ENCODE measurements around the gene PSKH1.

The PSKH1 gene

GRCh38 chr16:67942510-67943255 lies 49.6 kb downstream of the PSKH1 start:
- no peak for DNase-seq

GRCh38 chr16:67943256-67943618 lies 50.2 kb downstream of the PSKH1 start:
- DNase-seq, result no peak

- DNase-seq, result no peak
Observed at GRCh38 chr16:67943619-67944504, 50.8 kb downstream of the PSKH1 start, which contains the start of gene LCAT. Gene LCAT, minus strand, starts transcription at chr16:67944120. Its CDS starts 19 bp downstream, at chr16:67944101.

GRCh38 chr16:67944690-67945391 lies 51.8 kb downstream of the PSKH1 start:
- DNase-seq, result no peak

- DNase-seq, result no peak
Observed at GRCh38 chr16:67945392-67945933, 52.4 kb downstream of the PSKH1 start.

GRCh38 chr16:67946128-67946569 lies 53.1 kb downstream of the PSKH1 start:
- no peak for DNase-seq

- no peak for DNase-seq
Observed at GRCh38 chr16:67946966-67947558, 54.0 kb downstream of the PSKH1 start.

- no peak for DNase-seq
Observed at GRCh38 chr16:67948015-67948414, 55.0 kb downstream of the PSKH1 start.

GRCh38 chr16:67949645-67950044 lies 56.6 kb downstream of the PSKH1 start:
- DNase-seq, result no peak

- no peak for DNase-seq
Observed at GRCh38 chr16:67950335-67950843, 57.3 kb downstream of the PSKH1 start.

GRCh38 chr16:67951485-67951884 lies 58.4 kb downstream of the PSKH1 start:
- DNase-seq, result no peak

GRCh38 chr16:67953641-67954375 lies 60.8 kb downstream of the PSKH1 start:
- no peak for DNase-seq

GRCh38 chr16:67954421-67955196 lies 61.6 kb downstream of the PSKH1 start:
- no peak for DNase-seq

- no peak for DNase-seq
Observed at GRCh38 chr16:67957622-67958021, 64.6 kb downstream of the PSKH1 start.

GRCh38 chr16:67959536-67960329 lies 66.7 kb downstream of the PSKH1 start:
- peak in 1 of 2 experiments; percentile 75 for DNase-seq

- DNase-seq, result peak; percentile 90 to 95
Observed at GRCh38 chr16:67961551-67961957, 68.5 kb downstream of the PSKH1 start.

GRCh38 chr16:67962135-67962534 lies 69.1 kb downstream of the PSKH1 start:
- no peak for DNase-seq

- DNase-seq, result no peak
Observed at GRCh38 chr16:67963292-67963661, 70.2 kb downstream of the PSKH1 start.

- DNase-seq, result peak in 1 of 2 experiments; percentile 30
Observed at GRCh38 chr16:67963662-67964321, 70.7 kb downstream of the PSKH1 start.

Data from SHP77 (cell line).